GM23338 (cell line): ENCODE results near the gene SPATA20. TPM values are rescaled to one million over a fixed set of nuclear protein-coding genes. Genes with fewer than 3 reads are reported as not detected.

Experiments
- ATAC-seq: fragments of 200-7000 bp; cut with Tn5 transposase; 3 replicates; pipeline ENCODE4 v1.9.1; 2020
- DNase-seq: peaks from one replicate; pipeline ENCODE4 v3.0.0-alpha.2; 2015; ENCODE audit warnings: low spot score
- H2AFZ ChIP-seq: fragments of 200-600 bp; sonication (generic); 2 replicates; pipeline ENCODE4 v1.8.0; 2016; ENCODE audit warnings: antibody characterized with exemption, mild to moderate bottlenecking, moderate library complexity
- H3F3A ChIP-seq: fragments of 200-600 bp; sonication (generic); replicated peaks from 2 replicates; pipeline ENCODE4 v1.8.0; 2017; ENCODE audit warnings: antibody characterized with exemption, mixed run types, low read depth
- H3K27ac ChIP-seq: fragments of 200-600 bp; sonication (generic); 2 replicates; pipeline ENCODE4 v1.6.1; 2016; ENCODE audit warnings: low read depth
- H3K27me3 ChIP-seq: fragments of 200-600 bp; sonication (generic); 2 replicates; pipeline ENCODE4 v1.8.0; 2016; ENCODE audit warnings: mild to moderate bottlenecking, mixed run types, moderate library complexity; ENCODE audit not compliant: insufficient read depth
- H3K36me3 ChIP-seq: fragments of 200-600 bp; sonication (generic); 2 replicates; pipeline ENCODE4 v1.8.0; 2016; ENCODE audit warnings: mild to moderate bottlenecking; ENCODE audit not compliant: insufficient read depth
- H3K4me1 ChIP-seq: fragments of 200-600 bp; sonication (generic); 2 replicates; pipeline ENCODE4 v1.8.0; 2016; ENCODE audit warnings: mild to moderate bottlenecking, moderate library complexity; ENCODE audit not compliant: insufficient read depth
- H3K4me2 ChIP-seq: fragments of 200-600 bp; sonication (generic); 2 replicates; pipeline ENCODE4 v1.7.1; 2017; ENCODE audit warnings: mixed run types
- H3K4me3 ChIP-seq: fragments of 200-600 bp; sonication (generic); 2 replicates; pipeline ENCODE4 v1.6.1; 2016; ENCODE audit warnings: mixed run types
- H3K79me2 ChIP-seq: fragments of 200-600 bp; sonication (generic); replicated peaks from 2 replicates; pipeline ENCODE4 v1.8.0; 2017; ENCODE audit warnings: mild to moderate bottlenecking; ENCODE audit not compliant: insufficient read depth
- H3K9me2 ChIP-seq: fragments of 200-600 bp; sonication (generic); 2 replicates; pipeline ENCODE4 v1.8.0; 2017; ENCODE audit not compliant: insufficient read depth
- H4K20me1 ChIP-seq: fragments of 200-600 bp; sonication (generic); replicated peaks from 2 replicates; pipeline ENCODE4 v1.8.0; 2017; ENCODE audit warnings: mild to moderate bottlenecking; ENCODE audit not compliant: insufficient read depth
- H3K27ac Mint-ChIP-seq: 2 replicates; pipeline ENCODE4 v1.8.0; 2020; ENCODE audit warnings: inconsistent platforms, mild to moderate bottlenecking, moderate library complexity, mixed read lengths
- H3K27me3 Mint-ChIP-seq: 3 replicates; pipeline ENCODE4 v1.8.0; 2022; ENCODE audit warnings: low read depth, mild to moderate bottlenecking, moderate library complexity, mixed read lengths, inconsistent platforms; ENCODE audit not compliant: insufficient read depth, poor library complexity
- H3K36me3 Mint-ChIP-seq: 3 replicates; pipeline ENCODE4 v1.8.0; 2021; ENCODE audit warnings: low read depth, mild to moderate bottlenecking, inconsistent platforms, moderate library complexity, mixed read lengths
- H3K4me1 Mint-ChIP-seq: 3 replicates; pipeline ENCODE4 v1.8.0; 2020; ENCODE audit warnings: mild to moderate bottlenecking, inconsistent platforms, mixed read lengths
- H3K4me3 Mint-ChIP-seq: 3 replicates; pipeline ENCODE4 v1.8.0; 2021; ENCODE audit warnings: moderate library complexity, mild to moderate bottlenecking, inconsistent platforms, mixed read lengths
- H3K9me3 Mint-ChIP-seq: 3 replicates; pipeline ENCODE4 v1.8.0; 2020; ENCODE audit warnings: moderate library complexity, mild to moderate bottlenecking, inconsistent platforms, mixed read lengths
- CREB1 ChIP-seq: fragments of 250-450 bp; sonication (Bioruptor Pico); IDR thresholded peaks from 2 replicates; pipeline ENCODE4 v1.5.0; 2020; ENCODE audit warnings: low read depth, mild to moderate bottlenecking, moderate library complexity
- EZH2 ChIP-seq: fragments of 200-600 bp; sonication (generic); IDR thresholded peaks from one replicate; pipeline ENCODE4 v1.8.0; 2017; ENCODE audit warnings: antibody characterized with exemption, mild to moderate bottlenecking, low read depth; ENCODE audit not compliant: unreplicated experiment
- EZH2phosphoT487 ChIP-seq: fragments of 200-600 bp; sonication (generic); IDR thresholded peaks from one replicate; pipeline ENCODE4 v1.8.1; 2018; ENCODE audit warnings: antibody characterized with exemption; ENCODE audit not compliant: unreplicated experiment
- JUNB ChIP-seq: IDR thresholded peaks from one replicate; pipeline ENCODE4 v1.6.1; 2016; ENCODE audit warnings: antibody characterized with exemption; ENCODE audit not compliant: unreplicated experiment
- NANOG ChIP-seq: IDR thresholded peaks from 2 replicates; pipeline ENCODE4 v1.6.1; 2016; ENCODE audit warnings: antibody characterized with exemption, borderline replicate concordance
- POLR2AphosphoS5 ChIP-seq: IDR thresholded peaks from 2 replicates; pipeline ENCODE4 v1.6.1; 2016; ENCODE audit warnings: antibody characterized with exemption, low read depth
- STAT1 ChIP-seq: IDR thresholded peaks from one replicate; pipeline ENCODE4 v1.6.1; 2016; ENCODE audit warnings: antibody characterized with exemption; ENCODE audit not compliant: unreplicated experiment
- ZNF114 ChIP-seq: fragments of 250-450 bp; sonication (Bioruptor Pico); IDR thresholded peaks from 2 replicates; pipeline ENCODE4 v1.5.0; 2020; ENCODE audit warnings: mild to moderate bottlenecking, moderate library complexity
- ZNF331 ChIP-seq: fragments of 250-450 bp; sonication (Bioruptor Pico); IDR thresholded peaks from 2 replicates; pipeline ENCODE4 v1.5.0; 2020; ENCODE audit warnings: low read depth, mild to moderate bottlenecking, moderate library complexity
- polyA plus RNA-seq: library from polyadenylated mRNA; unstranded; fragments of >200 nt; fragmentation: Nextera tagmentation; extraction: Ambion mirVana; gene quantifications from 2 replicates; pipeline ENCODE4 v1.2.1, GENCODE V29; 2016
- total RNA-seq: library from RNA; depleted of rRNA; stranded (reverse); fragments of >200 nt; shearing (Covaris generic); gene quantifications from 2 replicates; pipeline ENCODE4 v1.2.3, GENCODE V29; 2014
- TF ChIP-seq, protein P1 (sequence below): IDR thresholded peaks from 2 replicates; pipeline ENCODE4 v1.6.1; 2016; ENCODE audit warnings: antibody characterized with exemption
- TF ChIP-seq, protein P2 (sequence below): IDR thresholded peaks from one replicate; pipeline ENCODE4 v1.6.1; 2018; ENCODE audit warnings: antibody characterized with exemption; ENCODE audit not compliant: unreplicated experiment
- TF ChIP-seq, protein P3 (sequence below), 2 experiments: fragments of 200-600 bp in 1 of 2; sonication (generic) in 1 of 2; conservative IDR thresholded peaks; 2 replicates each; pipeline versions ENCODE4 v1.5.1 to v1.6.1; 2016 to 2017; ENCODE audit warnings: antibody characterized with exemption in 2 of 2, low read depth in 2 of 2, mild to moderate bottlenecking in 2 of 2, moderate library complexity in 1 of 2

SPATA20 gene
- total and polyA plus RNA-seq, 2 experiments from 2014 or later: 13.8 to 32.7 TPM

DNA sequence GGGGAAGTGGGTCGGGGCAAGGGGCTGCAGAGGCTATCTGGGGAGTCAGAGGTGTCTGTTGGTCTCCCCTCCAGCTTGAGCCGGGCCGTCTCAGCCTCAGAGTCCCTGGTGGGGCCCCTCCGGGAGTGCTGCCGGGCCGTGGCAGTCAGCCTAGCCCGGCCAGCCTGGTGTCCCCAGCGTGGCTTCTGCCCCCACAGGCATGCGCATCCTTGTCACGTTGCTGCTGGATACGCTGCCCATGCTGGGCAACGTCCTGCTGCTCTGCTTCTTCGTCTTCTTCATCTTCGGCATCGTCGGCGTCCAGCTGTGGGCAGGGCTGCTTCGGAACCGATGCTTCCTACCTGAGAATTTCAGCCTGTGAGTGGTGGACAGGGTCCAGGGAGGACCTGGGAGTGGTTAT lies 24.7 kb downstream of the SPATA20 start (continued):
- TF ChIP-seq, protein P1, sequence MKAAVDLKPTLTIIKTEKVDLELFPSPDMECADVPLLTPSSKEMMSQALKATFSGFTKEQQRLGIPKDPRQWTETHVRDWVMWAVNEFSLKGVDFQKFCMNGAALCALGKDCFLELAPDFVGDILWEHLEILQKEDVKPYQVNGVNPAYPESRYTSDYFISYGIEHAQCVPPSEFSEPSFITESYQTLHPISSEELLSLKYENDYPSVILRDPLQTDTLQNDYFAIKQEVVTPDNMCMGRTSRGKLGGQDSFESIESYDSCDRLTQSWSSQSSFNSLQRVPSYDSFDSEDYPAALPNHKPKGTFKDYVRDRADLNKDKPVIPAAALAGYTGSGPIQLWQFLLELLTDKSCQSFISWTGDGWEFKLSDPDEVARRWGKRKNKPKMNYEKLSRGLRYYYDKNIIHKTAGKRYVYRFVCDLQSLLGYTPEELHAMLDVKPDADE: no peak
- TF ChIP-seq JUNB: no peak
- TF ChIP-seq EZH2: no peak

DNA sequence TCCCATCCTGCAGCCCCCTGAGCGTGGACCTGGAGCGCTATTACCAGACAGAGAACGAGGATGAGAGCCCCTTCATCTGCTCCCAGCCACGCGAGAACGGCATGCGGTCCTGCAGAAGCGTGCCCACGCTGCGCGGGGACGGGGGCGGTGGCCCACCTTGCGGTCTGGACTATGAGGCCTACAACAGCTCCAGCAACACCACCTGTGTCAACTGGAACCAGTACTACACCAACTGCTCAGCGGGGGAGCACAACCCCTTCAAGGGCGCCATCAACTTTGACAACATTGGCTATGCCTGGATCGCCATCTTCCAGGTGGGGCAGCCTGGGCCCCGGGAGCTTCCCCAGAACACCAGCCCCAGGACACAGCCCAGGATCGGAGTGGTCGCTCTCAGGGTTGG lies 25.6 kb downstream of the SPATA20 start:
- Mint-ChIP-seq H3K27ac (no peak overlapping the region), H3K9me3 (no peaks in the 10 kb centered on the region), H3K4me3 (no peak overlapping the region), H3K27me3 (peaks cover 14% of the 10 kb centered on the region), H3K4me1 (peaks cover 33% of the 10 kb centered on the region), H3K36me3 (no peaks in the 10 kb centered on the region; the same call in 2 of the 3 replicates)
- no peaks in the 10 kb centered on the region for H4K20me1 ChIP-seq
- no peak overlapping the region for H3K4me2 ChIP-seq
- H3K79me2 ChIP-seq: no peaks in the 10 kb centered on the region
- no peak overlapping the region for H3K27ac ChIP-seq
- peaks cover 3% of the 10 kb centered on the region; the same call in 1 of the 2 replicates for H3K27me3 ChIP-seq
- no peaks in the 10 kb centered on the region for H3K36me3 ChIP-seq
- ATAC-seq: no peak
- no peak for DNase-seq
- no peak overlapping the region for H3K4me3 ChIP-seq
- H3K9me2 ChIP-seq: no peaks in the 10 kb centered on the region
- no peaks in the 10 kb centered on the region for H3F3A ChIP-seq
- peaks cover 8% of the 10 kb centered on the region for H3K4me1 ChIP-seq
- H2AFZ ChIP-seq: no peak overlapping the region
- TF ChIP-seq, protein P2, sequence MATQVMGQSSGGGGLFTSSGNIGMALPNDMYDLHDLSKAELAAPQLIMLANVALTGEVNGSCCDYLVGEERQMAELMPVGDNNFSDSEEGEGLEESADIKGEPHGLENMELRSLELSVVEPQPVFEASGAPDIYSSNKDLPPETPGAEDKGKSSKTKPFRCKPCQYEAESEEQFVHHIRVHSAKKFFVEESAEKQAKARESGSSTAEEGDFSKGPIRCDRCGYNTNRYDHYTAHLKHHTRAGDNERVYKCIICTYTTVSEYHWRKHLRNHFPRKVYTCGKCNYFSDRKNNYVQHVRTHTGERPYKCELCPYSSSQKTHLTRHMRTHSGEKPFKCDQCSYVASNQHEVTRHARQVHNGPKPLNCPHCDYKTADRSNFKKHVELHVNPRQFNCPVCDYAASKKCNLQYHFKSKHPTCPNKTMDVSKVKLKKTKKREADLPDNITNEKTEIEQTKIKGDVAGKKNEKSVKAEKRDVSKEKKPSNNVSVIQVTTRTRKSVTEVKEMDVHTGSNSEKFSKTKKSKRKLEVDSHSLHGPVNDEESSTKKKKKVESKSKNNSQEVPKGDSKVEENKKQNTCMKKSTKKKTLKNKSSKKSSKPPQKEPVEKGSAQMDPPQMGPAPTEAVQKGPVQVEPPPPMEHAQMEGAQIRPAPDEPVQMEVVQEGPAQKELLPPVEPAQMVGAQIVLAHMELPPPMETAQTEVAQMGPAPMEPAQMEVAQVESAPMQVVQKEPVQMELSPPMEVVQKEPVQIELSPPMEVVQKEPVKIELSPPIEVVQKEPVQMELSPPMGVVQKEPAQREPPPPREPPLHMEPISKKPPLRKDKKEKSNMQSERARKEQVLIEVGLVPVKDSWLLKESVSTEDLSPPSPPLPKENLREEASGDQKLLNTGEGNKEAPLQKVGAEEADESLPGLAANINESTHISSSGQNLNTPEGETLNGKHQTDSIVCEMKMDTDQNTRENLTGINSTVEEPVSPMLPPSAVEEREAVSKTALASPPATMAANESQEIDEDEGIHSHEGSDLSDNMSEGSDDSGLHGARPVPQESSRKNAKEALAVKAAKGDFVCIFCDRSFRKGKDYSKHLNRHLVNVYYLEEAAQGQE: no peak
- TF ChIP-seq, protein P3, sequence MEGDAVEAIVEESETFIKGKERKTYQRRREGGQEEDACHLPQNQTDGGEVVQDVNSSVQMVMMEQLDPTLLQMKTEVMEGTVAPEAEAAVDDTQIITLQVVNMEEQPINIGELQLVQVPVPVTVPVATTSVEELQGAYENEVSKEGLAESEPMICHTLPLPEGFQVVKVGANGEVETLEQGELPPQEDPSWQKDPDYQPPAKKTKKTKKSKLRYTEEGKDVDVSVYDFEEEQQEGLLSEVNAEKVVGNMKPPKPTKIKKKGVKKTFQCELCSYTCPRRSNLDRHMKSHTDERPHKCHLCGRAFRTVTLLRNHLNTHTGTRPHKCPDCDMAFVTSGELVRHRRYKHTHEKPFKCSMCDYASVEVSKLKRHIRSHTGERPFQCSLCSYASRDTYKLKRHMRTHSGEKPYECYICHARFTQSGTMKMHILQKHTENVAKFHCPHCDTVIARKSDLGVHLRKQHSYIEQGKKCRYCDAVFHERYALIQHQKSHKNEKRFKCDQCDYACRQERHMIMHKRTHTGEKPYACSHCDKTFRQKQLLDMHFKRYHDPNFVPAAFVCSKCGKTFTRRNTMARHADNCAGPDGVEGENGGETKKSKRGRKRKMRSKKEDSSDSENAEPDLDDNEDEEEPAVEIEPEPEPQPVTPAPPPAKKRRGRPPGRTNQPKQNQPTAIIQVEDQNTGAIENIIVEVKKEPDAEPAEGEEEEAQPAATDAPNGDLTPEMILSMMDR (conservative IDR thresholded peaks at IDR 0.05; ENCODE audit: low read depth in 2 of 2): no peak
- no peak for TF ChIP-seq STAT1
- TF ChIP-seq, protein P1: no peak
- no peak for TF ChIP-seq JUNB
- TF ChIP-seq ZNF114: no peak
- no peak for TF ChIP-seq POLR2AphosphoS5
- no peak for TF ChIP-seq ZNF331 (CRISPR knock-in tag)
- no peak for TF ChIP-seq NANOG
- no peak for TF ChIP-seq CREB1 (CRISPR knock-in tag)
- TF ChIP-seq EZH2phosphoT487: no peak
- no peak for TF ChIP-seq EZH2
